Fibroblast of gingiva (primary cell): ENCODE measurements around the gene PRELP.
A peak's percentile ranks its signal among the peaks of the same experiment; 100 is the strongest.

Source experiments
- DNase-seq: peaks from one replicate; pipeline ENCODE4 v3.0.0-alpha.2; 2011; ENCODE audit warnings: low read depth

Gene PRELP

GRCh38 chr1:203525685-203526084, 50.1 kb downstream of the PRELP start:
- no peak for DNase-seq

GRCh38 chr1:203526130-203526529, 50.5 kb downstream of the PRELP start:
- DNase-seq = no peak

GRCh38 chr1:203526572-203526971, 51.0 kb downstream of the PRELP start:
- DNase-seq = peak; percentile 32

- DNase-seq = no peak
Observed at GRCh38 chr1:203527013-203527412, 51.4 kb downstream of the PRELP start.

- DNase-seq = no peak
Observed at GRCh38 chr1:203528063-203528462, 52.5 kb downstream of the PRELP start.

GRCh38 chr1:203528976-203529835, 53.6 kb downstream of the PRELP start:
- DNase-seq = no peak

DNA sequence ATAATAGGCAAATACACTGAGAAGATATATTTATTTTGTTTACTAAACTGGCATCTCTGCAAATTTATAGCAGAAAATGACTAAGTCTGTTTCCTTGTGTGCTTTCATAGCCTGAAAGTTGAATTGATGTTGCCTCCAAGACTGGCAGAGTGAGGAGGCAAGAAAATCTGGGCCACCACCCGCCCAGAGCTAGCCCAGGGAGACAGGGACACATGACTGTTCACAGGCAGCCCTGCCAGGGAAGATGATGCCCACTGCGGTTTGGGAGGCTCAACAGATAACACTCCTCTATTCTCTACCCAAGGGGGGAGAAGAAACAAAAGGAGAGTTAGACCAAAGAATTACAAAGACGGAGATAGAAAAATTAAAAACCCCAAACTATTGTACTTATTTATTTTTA, 55.5 kb downstream of the PRELP start:
- DNase-seq = no peak

DNA sequence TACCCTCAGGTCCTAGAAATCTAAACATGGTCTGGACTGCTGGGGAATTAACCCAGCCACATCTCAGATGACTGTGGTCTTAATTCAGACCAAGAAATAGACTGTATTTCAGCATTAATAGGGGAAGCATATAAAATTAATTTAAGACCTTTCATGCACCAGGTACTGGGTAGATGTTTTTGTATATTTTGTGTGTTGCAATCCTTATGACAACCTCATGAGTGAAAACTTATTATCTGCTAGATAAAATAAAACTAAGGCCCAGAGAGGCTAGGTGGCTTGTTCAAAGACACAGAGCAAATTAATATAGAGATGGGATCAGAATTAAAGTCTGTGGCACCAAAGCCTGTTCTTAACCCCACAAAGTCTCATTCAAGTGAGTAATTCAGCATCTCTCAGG, 58.4 kb downstream of the PRELP start:
- DNase-seq = no peak

- DNase-seq = peak; percentile 72
Observed at GRCh38 chr1:203534526-203534925, 58.9 kb downstream of the PRELP start.

DNA sequence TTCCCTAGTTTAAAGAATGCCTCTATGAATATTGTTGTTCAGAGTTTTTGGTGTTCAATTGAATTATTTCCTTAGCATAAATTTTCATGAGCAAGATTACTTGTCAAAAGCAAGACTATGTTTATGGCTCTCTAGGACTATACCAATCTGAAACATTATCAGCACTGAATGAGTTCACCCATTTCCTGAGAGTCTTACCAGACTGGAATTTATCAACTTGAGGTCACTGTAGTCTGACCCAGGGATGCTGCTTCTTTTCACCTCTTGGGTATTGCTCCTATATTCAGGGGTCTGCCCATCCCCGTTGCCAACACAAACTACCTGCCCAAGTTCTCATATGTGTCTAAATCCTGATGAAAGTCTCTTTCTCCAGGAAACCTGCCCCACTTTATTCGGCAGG, 61.0 kb downstream of the PRELP start:
- no peak for DNase-seq

DNA sequence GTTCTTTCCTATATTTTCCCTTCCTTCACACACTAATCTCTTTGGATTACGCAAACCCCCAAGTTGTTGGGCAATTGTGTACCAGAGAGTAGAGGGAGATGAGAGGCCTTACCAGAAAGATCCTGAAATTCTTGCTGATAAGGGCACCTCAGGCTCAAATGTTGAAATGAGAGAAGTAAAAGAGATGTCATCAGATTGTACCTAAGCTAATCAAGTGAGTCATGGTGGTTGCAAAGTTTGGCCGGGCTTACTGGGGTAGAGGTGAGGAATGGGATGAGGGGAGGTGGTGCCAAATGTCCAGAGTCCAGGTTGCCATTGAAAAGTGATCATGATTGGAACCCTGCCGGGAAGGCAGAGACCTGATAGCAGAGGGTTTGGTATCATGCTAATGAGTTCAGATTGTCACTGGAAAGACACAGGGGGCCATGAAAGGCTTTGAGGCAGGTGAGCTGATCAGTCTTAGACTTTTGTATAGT, 61.4 kb downstream of the PRELP start:
- DNase-seq = peak; percentile 45

DNA sequence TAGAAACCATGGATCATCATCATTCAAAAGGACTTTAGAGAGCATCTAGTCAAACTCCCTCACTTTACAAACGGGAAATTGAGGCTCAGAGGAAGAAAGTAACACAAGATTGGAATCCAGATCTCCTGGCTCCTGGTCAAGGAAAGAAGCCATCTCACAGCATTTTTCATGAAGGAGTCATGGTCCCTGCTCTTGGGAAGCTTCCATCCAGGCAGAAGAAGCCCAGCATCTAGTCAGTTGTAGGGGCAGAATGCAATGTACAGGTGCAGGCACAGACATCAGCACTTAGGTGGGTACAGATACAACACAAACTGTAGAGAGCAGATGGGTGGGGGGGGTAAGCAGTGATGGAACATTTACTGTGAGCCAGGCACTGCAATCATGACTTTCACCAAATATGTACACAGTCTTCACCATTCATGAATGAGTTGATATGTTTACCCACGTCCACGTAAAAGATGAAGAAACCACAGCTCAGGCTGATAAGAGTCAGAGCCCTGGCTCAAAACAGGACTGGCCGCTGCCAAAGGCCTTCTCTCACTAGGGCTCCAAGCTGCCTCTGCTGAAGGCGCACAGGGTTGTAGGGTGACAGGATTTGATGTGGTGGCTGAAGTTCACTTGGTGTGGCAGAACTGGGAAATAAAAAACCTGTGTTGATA, 62.3 kb downstream of the PRELP start:
- DNase-seq = no peak

DNA sequence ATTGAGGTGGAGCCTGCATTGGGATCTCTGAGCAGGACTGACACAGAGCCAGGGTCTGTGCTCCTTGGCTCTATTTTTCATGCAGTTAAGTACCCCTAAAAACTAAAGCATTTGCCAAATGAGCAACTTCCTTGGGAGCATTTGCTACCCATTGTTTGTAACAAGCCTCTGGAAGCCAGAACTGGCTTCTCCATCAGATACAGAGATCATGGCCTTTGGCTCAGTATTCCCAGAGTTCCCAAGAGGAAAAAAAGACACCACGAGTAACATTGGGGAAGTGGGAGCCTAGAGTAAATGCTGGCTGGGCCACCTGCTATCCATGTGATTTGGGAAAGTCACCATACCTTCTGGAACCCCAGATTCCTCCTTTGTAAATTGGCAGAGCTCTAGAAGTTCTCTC, 63.1 kb downstream of the PRELP start:
- DNase-seq = no peak

GRCh38 chr1:203539831-203540546, 64.4 kb downstream of the PRELP start:
- no peak for DNase-seq
